Activated effector memory CD4-positive, alpha-beta T cell treated with Interleukin-2 at 50 U/mL for 16 hours (primary cell): ENCODE data around the gene ZMAT3.
"Not testable (repeated sequence)": the region's sequence is repeated elsewhere in the genome, so short reads cannot be mapped to it uniquely, and the experiment has no call there.

ENCODE experiments used
- DNase-seq: peaks from one replicate; pipeline ENCODE4 v3.0.0-alpha.2; 2020

Gene ZMAT3

DNA sequence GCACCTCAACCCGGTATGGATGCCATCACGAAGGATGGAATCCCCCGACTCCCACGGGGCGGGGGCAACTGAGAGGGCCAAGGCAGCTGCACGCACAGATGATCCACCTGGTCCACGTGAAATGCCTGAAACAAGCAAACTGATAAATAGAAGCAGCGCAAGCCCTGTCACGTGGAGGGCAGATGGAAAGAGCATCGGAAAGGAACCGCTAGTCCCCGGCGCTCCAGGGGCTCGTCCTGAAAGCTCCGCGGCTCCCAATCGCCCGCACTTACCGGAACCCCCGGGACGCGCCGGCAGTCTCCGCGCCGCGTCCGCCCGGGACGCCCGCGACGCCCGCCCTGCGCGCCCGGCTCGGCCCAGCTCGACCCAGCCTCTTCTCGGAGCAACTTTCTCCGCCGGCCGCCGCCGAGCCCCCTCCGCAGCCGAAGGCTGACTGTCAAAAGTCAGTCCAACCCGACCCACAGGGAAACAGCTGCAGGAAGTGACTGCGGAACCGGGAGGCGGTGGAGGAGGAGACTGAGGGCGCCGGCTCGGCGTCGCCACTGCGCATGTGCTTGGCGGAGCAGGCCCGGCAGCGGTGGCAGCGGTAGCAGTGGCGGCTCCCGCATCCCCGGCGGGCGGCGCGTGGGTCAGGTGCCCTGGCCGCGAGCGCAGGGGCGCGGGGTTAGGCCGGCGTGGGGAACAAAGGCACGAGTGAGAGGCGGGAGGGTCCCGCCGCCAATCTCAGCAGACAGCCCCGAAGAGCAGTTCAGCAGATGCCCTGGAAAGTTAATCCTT, at the start of gene ZMAT3:
ZMAT3 (minus strand) TSS at position 487 of the 777 bp plus-strand sequence. CDS start 4,057 bp downstream, outside the sequence.
- peak; percentile 74 for DNase-seq

- no peak for DNase-seq
These were observed 45.2 kb upstream of the ZMAT3 start for GRCh38 chr3:179116816-179117215.

- DNase-seq, result not testable (repeated sequence)
These were observed 43.8 kb upstream of the ZMAT3 start for GRCh38 chr3:179115444-179115843.

- DNase-seq, result no peak
These were observed 42.3 kb upstream of the ZMAT3 start for GRCh38 chr3:179113903-179114302.

DNA sequence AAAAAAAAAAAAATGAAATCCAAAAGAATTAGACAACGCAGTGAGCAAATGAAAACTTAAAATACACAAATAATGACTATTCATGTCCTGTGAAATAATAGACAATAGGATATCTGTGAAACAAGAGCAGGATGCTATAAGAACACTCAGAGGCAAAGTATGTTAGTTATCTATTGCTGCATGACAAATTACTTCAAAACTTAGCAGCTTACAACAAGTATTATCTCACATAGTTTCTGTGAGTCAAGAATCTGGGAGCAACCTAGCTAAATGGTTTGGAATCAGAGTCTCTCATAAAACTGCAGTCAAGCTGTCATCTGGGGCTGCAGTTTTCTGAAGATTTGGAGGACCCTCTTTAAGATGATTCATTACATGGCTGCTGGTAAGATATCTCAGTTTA, 36.5 kb upstream of the ZMAT3 start:
- no peak for DNase-seq

GRCh38 chr3:179107617-179108016, 36.0 kb upstream of the ZMAT3 start:
- DNase-seq, result no peak

GRCh38 chr3:179105881-179106280, 34.3 kb upstream of the ZMAT3 start:
- no peak for DNase-seq

- no peak for DNase-seq
These were observed 29.0 kb upstream of the ZMAT3 start for GRCh38 chr3:179100652-179101051.

- no peak for DNase-seq
These were observed 26.9 kb upstream of the ZMAT3 start for GRCh38 chr3:179098388-179099077.

DNA sequence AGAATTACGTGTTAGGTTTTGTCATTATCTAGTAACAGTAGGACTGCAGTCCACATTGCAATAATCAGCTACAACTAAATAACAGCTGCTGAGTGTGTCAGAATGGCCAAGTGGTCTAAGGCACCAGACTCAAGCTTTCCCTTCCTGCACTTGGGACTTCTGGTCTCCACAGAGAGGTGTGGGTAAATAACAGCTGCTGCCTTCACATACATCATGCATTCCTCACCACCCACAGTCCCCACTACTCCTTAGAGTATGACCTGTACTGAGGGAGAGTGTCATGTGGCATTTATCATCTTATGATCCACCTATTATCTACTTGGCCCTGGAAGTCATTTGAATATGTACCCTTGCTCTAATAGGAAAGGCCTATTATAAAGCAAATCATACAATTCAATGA, 22.2 kb upstream of the ZMAT3 start:
- no peak for DNase-seq

DNA sequence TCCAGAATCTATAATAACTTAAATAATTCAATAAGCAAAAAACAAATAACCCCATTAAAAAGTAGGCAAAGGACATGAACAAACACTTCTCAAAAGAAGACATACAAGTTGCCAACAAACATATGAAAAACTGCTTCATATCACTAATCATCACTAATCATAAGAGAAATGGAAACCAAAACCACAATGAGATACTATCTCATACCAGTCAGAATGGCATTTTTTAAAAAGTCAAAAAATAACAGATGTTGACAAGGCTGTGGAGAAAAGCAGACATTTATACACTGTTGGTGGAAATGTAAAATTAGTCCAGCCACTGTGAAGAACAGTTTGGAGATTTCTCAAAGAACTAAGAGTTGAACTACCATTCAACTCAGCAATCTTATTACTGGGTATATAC, 19.5 kb upstream of the ZMAT3 start:
- no peak for DNase-seq

GRCh38 chr3:179088306-179088705, 16.7 kb upstream of the ZMAT3 start:
- DNase-seq, result no peak

DNA sequence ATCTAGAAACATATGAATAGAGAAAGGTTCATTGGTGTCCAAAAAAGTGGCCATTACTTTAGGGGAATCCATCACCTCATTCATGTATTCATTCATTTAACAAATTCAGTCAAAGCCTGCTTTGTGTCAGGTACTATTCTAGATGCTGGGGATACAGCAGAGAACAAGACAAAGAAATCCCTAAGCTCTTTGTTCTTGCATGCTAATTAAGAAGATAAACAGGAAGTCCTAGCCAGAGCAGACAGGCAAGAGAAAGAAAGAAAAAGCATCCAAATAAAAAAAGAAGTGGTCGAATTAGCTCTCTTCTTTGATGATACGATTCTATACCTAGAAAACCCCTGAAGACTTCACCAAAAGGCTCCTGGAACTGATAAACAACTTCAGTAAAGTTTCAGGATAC, 12.4 kb upstream of the ZMAT3 start:
- no peak for DNase-seq

DNA sequence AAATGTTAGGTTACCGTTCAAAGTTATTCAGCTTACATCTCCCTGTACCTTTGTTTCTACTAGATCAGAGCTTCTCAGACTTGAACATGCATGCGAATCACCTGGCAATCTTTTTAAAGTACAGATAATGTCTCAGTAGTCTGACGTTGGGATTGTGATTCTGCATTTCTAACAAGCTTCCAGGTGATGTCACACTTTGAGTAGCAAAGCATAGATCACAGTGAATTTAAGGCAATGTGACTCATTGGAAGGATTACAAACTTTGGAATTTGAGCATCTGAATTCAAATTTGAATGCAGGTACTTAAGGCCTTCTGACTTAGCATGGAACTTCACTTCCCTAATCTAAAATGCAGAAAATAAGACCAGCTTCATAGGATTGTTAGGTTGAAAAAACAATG, 10.8 kb upstream of the ZMAT3 start:
- DNase-seq, result no peak

- no peak for DNase-seq
These were observed 10.3 kb upstream of the ZMAT3 start for GRCh38 chr3:179081885-179082284.

GRCh38 chr3:179079537-179079936, 7.9 kb upstream of the ZMAT3 start:
- no peak for DNase-seq

- no peak for DNase-seq
These were observed 4.8 kb upstream of the ZMAT3 start for GRCh38 chr3:179076243-179077027.

GRCh38 chr3:179074656-179075055, 3.0 kb upstream of the ZMAT3 start:
- DNase-seq, result no peak

- no peak for DNase-seq
These were observed 2.2 kb upstream of the ZMAT3 start for GRCh38 chr3:179073816-179074215.

- DNase-seq, result peak; percentile 46
These were observed 460 bp upstream of the ZMAT3 start for GRCh38 chr3:179072100-179072438.

DNA sequence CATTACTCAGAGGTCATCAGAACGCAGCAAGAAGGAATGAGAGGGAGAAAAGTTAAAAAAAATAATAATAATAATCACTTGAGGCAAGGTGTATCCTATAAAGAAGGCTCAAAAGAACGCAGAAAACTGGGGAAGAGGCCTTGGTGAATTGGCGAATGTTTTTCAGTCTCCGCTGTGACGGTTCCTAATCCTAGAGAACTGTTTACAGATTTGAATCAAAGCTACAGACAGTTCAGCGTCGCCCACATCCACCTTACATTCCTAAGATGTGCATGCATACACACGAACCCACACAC, 634 bp downstream of the ZMAT3 start:
- no peak for DNase-seq

DNA sequence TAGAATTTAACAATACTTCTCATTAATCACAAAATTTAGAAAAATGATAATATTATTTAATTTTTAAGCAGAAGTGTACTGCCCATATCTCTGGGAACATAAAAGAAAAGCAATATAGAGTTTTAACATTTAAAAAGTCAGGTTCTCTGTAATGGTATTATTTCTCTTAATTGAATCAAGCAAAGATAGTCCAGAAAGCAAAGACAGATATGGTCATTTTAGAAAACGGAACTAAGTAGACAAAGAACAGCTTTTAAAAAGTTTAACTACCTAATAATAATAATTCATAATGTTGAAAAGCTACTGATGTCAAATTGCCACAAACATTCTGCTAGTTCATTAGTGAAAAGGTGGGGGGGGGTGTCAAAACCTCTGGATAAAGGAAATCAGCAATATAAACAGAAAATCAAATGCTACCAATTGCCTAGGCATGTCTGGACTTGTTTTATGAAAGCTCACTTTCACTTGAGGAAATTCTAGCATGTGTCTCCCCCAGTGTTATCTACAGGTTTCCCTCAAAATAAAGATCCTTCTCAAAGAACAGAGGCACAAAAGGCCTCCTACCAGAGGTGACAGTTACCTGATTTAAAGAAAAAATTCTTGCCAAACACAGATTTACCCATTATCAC, 1.7 kb downstream of the ZMAT3 start:
- no peak for DNase-seq

DNA sequence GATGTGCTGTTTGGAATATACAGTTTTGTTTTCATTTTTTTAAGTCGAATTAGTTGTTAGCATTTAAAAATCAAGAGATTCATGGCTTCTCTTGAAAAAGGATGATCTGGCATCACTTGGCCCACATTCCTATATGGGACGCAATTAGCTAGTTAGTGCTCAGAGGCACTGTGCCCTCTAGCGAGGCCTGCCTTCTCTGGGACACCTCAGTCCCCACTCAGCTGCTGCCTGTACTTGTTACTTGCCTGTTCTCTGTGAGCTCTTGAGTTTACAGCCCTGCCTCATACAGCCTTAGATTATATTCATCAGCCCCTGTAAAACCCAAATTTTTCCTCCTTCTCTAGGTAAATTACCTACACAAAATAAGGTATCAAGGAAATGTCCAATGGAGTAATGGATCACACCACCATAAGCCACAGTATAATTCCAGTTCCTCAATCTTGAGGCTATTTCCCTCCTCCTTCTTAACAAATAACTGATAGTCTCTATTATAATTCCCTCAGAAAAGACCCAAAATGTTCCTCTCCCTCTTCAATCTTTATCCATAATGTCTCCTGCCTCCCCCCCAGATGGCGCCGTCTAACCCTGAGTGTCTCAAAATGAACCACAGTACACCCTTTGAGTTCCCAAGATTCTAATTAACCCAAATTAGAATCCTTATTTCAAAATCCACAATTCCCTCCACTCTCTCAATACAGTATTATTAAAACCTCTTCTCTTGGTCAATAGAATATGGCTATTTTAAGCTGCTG, 2.7 kb downstream of the ZMAT3 start:
- peak; percentile 8 for DNase-seq
